Testis (tissue), 5 donors: ENCODE measurements around the gene CPVL. TPM values are rescaled to one million over a fixed set of nuclear protein-coding genes. Genes with fewer than 3 reads are reported as not detected.

Experiments
- DNase-seq: peaks from one replicate; pipeline ENCODE4 v3.0.0-alpha.2; 2019
- H3K27ac ChIP-seq, 2 donors: fragments of 200-600 bp; sonication (generic); one replicate each; pipeline ENCODE4 v1.5.1; 2019
- H3K27me3 ChIP-seq: fragments of 200-600 bp; sonication (generic); one replicate; pipeline ENCODE4 v1.5.1; 2019
- H3K36me3 ChIP-seq: fragments of 200-600 bp; sonication (generic); one replicate; pipeline ENCODE4 v1.5.1; 2017; ENCODE audit warnings: low read depth; ENCODE audit errors: missing control alignments
- H3K4me1 ChIP-seq: fragments of 200-600 bp; sonication (generic); one replicate; pipeline ENCODE4 v1.5.1; 2019
- H3K4me3 ChIP-seq, 2 donors: fragments of 200-600 bp; sonication (generic); one replicate each; pipeline ENCODE4 v1.5.1; 2017 to 2019
- H3K9me3 ChIP-seq: fragments of 200-600 bp; sonication (generic); one replicate; pipeline ENCODE4 v1.5.1; 2017
- CTCF ChIP-seq, 3 experiments: fragments of 450-650 bp in 2 of 3; fragments of 200-600 bp in 1 of 3; sonication (generic) in 1 of 3; IDR thresholded peaks; one replicate each; pipeline ENCODE4 v1.5.1; 2016 to 2019; ENCODE audit warnings: antibody characterized with exemption in 3 of 3, mild to moderate bottlenecking in 2 of 3, moderate library complexity in 1 of 3
- POLR2A ChIP-seq: fragments of 450-650 bp; IDR thresholded peaks from one replicate; pipeline ENCODE4 v1.6.1; 2017; ENCODE audit warnings: antibody characterized with exemption, mild to moderate bottlenecking, moderate library complexity
- WGBS, 2 donors: methylation state at CpG; one replicate each; pipeline ENCODE4 v1.1.5; 2018; 5-methylcytosine and 5-hydroxymethylcytosine counted together
- intact Hi-C: fragments of 100-400 bp; cut with DNase I; formaldehyde crosslinking; loops from one replicate; pipeline ENCODE4 v1.15.1; 2023; ENCODE audit warnings: low total_unique reads
- long read RNA-seq, 2 donors: transcript quantifications; one replicate each; lab custom pipeline, GENCODE V29; 2026
- polyA plus RNA-seq: library from polyadenylated mRNA; stranded (reverse); fragments of 350-450 nt; fragmentation: Illumina TruSeq; extraction: RNeasy Lipid Tissue Mini Kit (QIAGEN cat#74804); gene quantifications from one replicate; pipeline ENCODE4 v1.2.3, GENCODE V29; 2014; ENCODE audit warnings: low read depth, low replicate concordance; ENCODE audit not compliant: insufficient read depth
- total RNA-seq, 2 donors: library from RNA; depleted of rRNA; stranded (reverse); fragments of >200 nt; gene quantifications; one replicate each; pipeline ENCODE4 v1.2.3, GENCODE V29; 2016

Gene CPVL
- 10 to 100 TPM; 26.6 to 51.1 TPM for total RNA-seq
- 55.1 TPM for polyA plus RNA-seq
- long read RNA-seq, donor 1, transcript CPVL-201 (13 exons, 2,091 nt): major isoform, 8 of 10 reads
- long read RNA-seq, donor 1, partial matches to known transcripts: 0 of 10 reads
- long read RNA-seq, donor 1, other reads (novel, unspliced or antisense): 0 of 10 reads
- long read RNA-seq, donor 2, transcript CPVL-201 (13 exons, 2,091 nt): major isoform, 18 of 24 reads
- long read RNA-seq, donor 2, partial matches to known transcripts: 5 of 24 reads
- long read RNA-seq, donor 2, other reads (novel, unspliced or antisense): 0 of 24 reads

DNA sequence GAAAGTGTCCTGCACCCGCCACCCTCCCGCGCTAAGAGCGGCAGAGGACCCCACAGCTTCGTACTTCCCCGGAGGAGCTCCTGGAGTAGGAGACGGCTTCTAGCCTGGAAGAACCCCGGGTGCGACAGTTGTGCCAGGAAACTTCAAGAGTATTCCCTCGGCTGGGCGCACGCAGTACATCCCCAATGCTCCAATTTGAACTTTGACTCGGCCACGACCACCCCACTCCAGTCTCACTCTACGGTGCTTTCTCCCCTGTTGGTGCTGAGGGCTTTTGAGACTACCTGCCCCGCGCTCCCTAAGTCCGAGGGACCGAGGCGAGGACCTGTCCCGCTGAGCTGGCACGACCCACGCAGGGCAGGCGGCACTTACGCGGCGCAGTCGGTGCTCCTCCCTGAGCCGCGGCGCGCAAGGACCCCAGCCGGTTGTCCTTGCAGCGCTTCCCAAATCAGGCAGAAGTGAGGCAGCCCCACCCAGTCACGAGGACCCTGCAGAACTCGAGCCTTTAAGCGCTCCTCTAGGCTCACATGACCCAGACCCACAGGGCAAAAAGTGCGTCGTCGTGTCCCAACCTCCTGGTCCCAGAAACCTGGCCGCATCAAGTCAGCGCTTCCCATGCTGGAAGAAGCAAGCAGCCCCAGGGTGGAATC is at the start of gene CPVL:
Gene CPVL (minus strand): TSS at position 481 of the 650 bp plus-strand sequence. CDS start 25,476 bp downstream, outside the sequence.
- H3K27ac ChIP-seq: peak within 1 kb of the TSS; percentile 55 to 62
- H3K36me3 ChIP-seq: no peaks in the 10 kb centered on the region
- H3K9me3 ChIP-seq: no peaks in the 10 kb centered on the region
- peaks cover 5% of the 10 kb centered on the region for H3K4me1 ChIP-seq
- peak; percentile 91 for DNase-seq
- WGBS, 2 donors: 0 to 1% methylated on average over 16 to 42 of the region's 42 CpGs
- TF ChIP-seq POLR2A (no peak), CTCF (IDR thresholded peaks at IDR 0.05) (no peak)
- H3K4me3 ChIP-seq: peak within 1 kb of the TSS; percentile 50 to 74
- no peaks in the 10 kb centered on the region for H3K27me3 ChIP-seq
- intact Hi-C loops: no loop called here

DNA sequence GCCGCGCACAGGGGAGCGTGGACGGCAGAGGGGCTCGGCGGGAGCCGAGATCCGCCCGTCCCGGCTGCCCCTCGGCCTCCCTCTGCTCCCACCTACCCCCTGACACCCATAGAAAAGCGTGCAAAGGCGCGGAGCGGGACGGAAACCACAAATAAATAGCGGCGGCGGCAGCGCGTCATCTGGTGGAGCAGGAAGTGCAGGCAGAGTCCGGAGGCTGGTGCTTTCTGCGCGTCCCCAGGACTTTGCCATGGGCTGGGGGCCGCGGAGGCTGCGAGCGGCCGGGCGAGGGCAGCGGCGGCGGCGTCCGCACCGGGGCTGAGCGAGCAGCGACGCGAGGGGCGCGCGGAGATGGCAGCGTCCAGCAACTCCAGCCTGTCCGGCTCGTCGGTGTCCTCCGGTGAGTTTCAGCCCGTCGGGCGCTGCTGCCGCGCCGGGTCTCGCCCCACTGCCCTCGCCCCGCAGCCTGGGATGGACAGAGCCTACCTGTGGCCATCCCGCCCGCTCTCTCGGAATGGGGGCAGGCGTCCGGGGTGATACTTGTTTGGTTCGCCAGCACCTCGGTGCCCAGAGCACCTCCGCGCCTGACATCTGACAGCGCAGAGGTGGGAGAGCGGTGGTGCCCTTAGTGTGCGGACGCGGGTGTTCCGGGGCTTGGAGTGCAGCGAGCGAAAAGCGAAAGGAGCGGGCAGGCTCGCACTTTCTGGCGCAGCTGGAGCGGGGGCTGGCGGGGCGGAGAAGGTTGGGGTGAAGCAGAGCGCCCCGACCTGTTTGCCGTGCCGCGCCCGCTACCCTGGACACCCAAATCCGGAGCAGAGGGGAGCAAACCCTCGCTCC is 48.5 kb upstream of the CPVL start, which contains the start of gene CHN2:
Gene CHN2 (plus strand): TSS at position 182 of the 834 bp plus-strand sequence.
- Histone ChIP-seq H3K36me3 (no peaks in the 10 kb centered on the region), H3K27ac (peak within 1 kb of the TSS in 1 of 2 donors; percentile 53), H3K4me3 (peak within 1 kb of the TSS; percentile 56 to 78), H3K9me3 (no peaks in the 10 kb centered on the region), H3K4me1 (peaks cover 5% of the 10 kb centered on the region), H3K27me3 (no peaks in the 10 kb centered on the region)
- peak; percentile 73 for DNase-seq
- WGBS, 2 donors: 0% methylated on average over 64 of the region's 89 CpGs; no CpG with 5 or more reads in 1 of the 2 donors
- intact Hi-C loops: no loop called here
- TF ChIP-seq CTCF (IDR thresholded peaks at IDR 0.05): no peak
- TF ChIP-seq POLR2A: no peak

DNA sequence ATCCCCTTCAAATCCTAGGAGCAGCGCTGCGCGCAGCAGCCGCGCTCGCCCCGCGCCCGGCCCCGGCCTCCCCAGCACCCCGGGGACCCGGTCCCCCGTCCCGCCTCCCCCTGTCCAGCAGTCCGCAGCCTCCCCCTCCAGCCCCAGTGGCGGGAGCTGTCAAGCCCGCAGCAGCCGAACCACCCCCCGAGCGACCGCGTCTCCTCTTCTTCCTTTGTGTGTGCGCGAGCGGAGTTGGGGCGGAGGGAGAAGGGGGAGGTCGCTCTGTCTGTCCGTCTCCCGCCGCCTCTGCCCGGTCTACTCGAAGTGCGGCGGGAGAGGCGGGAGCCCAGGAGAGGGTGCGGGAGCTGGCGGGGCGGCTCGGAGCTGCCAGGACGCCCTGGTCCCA is 47.9 kb upstream of the CPVL start:
- Histone ChIP-seq H3K4me1 (peaks cover 5% of the 10 kb centered on the region), H3K9me3 (no peaks in the 10 kb centered on the region), H3K4me3 (peak overlapping the region; percentile 56 to 78), H3K36me3 (no peaks in the 10 kb centered on the region), H3K27me3 (no peaks in the 10 kb centered on the region), H3K27ac (peak overlapping the region in 1 of 2 donors; percentile 53)
- DNase-seq: peak; percentile 37
- TF ChIP-seq POLR2A (no peak), CTCF (IDR thresholded peaks at IDR 0.05) (no peak)
- WGBS, 2 donors: 3% methylated on average over 25 of the region's 40 CpGs; no CpG with 5 or more reads in 1 of the 2 donors
- intact Hi-C loops: no loop called here

DNA sequence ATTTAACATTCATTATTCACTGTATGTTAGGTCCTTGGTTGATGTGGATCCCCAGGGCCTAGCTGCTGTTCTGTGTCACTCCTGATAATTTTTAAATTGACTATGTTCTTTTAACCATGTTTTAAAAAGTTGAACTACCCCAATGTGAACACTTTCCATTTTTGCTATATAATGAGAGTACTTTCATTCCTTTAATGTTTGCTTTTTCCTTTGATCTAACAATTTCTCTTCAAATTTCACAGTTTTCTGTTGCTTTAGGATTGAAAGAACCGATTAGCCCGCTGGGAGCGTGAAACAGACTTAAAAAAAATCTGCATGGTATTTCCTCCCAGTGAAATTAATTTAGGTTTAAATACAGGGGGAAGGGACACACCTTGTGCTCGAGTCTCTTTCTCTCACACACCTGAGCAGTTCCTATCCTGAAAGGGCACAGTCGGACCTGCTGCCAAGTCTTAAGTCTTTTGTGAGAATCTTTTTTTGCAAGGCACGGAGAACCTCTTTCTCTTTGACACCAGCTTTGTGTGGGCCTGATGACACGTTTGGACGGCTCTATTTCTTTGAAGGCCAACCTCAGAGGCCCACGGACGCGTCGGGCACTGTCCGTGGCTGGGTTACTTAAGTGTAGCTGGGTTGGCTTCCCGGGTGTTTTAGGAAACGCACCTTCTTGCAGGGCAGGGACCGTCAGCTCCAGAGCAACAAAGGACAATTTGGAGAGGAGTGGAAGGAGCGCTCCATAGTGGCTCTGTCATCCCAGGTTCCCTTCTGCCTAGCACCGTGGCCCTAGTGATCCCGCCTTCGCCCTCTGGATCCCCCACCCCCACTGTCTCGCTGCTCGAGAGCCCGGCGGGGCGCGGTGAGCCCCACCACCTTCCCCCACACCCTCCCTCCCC is 47.2 kb upstream of the CPVL start:
- Histone ChIP-seq H3K4me1 (peaks cover 5% of the 10 kb centered on the region), H3K36me3 (no peaks in the 10 kb centered on the region), H3K27me3 (no peaks in the 10 kb centered on the region), H3K9me3 (no peaks in the 10 kb centered on the region), H3K27ac (peak overlapping the region in 1 of 2 donors; percentile 53), H3K4me3 (peak overlapping the region; percentile 56 to 78)
- TF ChIP-seq POLR2A: no peak
- intact Hi-C loops: no loop called here
- 29 to 38% methylated on average over 17 to 26 of the region's 26 CpGs for WGBS, 2 donors
- no peak for DNase-seq
